HG03097 (cell line): ENCODE measurements around the gene CASS4.

Source experiments
- ATAC-seq: cut with Tn5 transposase; IDR thresholded peaks from one replicate; pipeline ENCODE4 v1.9.1; 2021; ENCODE audit not compliant: unreplicated experiment, low FRiP score

CASS4 gene

GRCh38 chr20:56501116-56501515 is 89.1 kb downstream of the CASS4 start:
- no peak for ATAC-seq

DNA sequence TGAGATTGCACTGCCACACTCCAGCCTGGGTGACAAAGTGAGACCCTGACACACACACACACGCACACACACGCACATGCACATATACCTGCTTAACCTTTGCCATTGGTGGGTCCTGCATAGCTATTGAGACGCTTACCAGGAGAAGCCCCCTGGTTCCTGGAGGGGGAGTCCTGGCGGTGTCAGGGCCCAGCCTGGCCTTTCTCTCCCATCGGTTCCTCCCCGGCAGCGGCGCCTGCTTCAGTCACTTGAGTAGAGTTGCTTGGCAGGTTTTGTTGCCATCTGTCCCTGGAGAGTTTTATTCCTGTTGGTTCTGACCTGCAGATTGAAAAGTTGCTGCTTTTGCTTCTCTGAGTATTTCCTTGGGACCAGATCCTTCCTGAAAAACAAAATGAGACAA is 91.9 kb downstream of the CASS4 start:
- no peak for ATAC-seq

- no peak for ATAC-seq
Measured at GRCh38 chr20:56504373-56505005, 92.4 kb downstream of the CASS4 start.

DNA sequence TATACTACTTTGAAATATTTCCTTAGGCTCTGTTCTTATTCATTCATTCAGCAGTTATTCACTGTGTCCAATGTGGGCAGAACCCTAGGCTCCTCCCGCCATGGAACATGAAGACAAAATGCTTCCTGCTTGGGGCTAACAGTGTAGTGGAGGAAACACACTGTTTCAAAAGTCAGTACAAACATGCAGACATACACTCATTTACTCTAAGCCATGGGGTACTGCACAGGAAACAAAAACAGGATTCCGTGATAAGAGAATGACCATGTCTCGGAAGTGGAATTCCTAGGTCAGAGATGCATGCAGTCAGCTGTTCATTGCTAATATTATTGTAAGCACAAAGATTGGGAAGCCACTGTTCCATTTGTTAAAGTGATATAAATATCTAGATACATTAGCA is 94.0 kb downstream of the CASS4 start:
- no peak for ATAC-seq
